Activated CD8-positive, alpha-beta T cell treated with anti-CD3 and anti-CD28 coated beads for 36 hours (primary cell): ENCODE results near the gene UBIAD1. TPM values are rescaled to one million over a fixed set of nuclear protein-coding genes. Genes with fewer than 3 reads are reported as not detected.

Experiments
- ATAC-seq: fragments of 200-7000 bp; cut with Tn5 transposase; one replicate; pipeline ENCODE4 v1.10.0; 2021; ENCODE audit warnings: mild to moderate bottlenecking, moderate library complexity
- CTCF ChIA-PET: fragments of 350-600 bp; sonication (Branson Sonifier 250); formaldehyde crosslinking; loops from one replicate; lab custom pipeline; 2021; ENCODE audit warnings: antibody characterized with exemption; lab: Charles Lee
- POLR2A ChIA-PET: fragments of 350-600 bp; sonication (Branson Sonifier 250); formaldehyde crosslinking; loops from one replicate; lab custom pipeline; 2021; ENCODE audit warnings: antibody characterized with exemption; lab: Charles Lee
- DNase-seq: peaks from one replicate; pipeline ENCODE4 v3.0.0-alpha.2; 2020
- H3K27ac Mint-ChIP-seq: one replicate; pipeline ENCODE4 v1.8.0; 2021; ENCODE audit warnings: mild to moderate bottlenecking, mixed read lengths
- H3K27me3 Mint-ChIP-seq: one replicate; pipeline ENCODE4 v1.8.0; 2021; ENCODE audit warnings: mixed read lengths
- H3K36me3 Mint-ChIP-seq: one replicate; pipeline ENCODE4 v1.8.0; 2021; ENCODE audit warnings: low read depth, mixed read lengths
- H3K4me1 Mint-ChIP-seq: one replicate; pipeline ENCODE4 v1.8.0; 2021; ENCODE audit warnings: low read depth, mixed read lengths
- H3K4me3 Mint-ChIP-seq: one replicate; pipeline ENCODE4 v1.8.0; 2021; ENCODE audit warnings: mild to moderate bottlenecking, moderate library complexity, mixed read lengths
- H3K9me3 Mint-ChIP-seq: one replicate; pipeline ENCODE4 v1.8.0; 2021; ENCODE audit warnings: mixed read lengths
- CTCF ChIP-seq: fragments of 200-600 bp; IDR thresholded peaks from one replicate; pipeline ENCODE4 v1.8.0; 2022; ENCODE audit warnings: antibody characterized with exemption, mild to moderate bottlenecking
- intact Hi-C: fragments of 100-400 bp; cut with micrococcal nuclease; formaldehyde crosslinking; loops from one replicate; pipeline ENCODE4 v1.10.0; 2022
- total RNA-seq, 2 experiments: library from RNA; stranded (reverse); gene quantifications; one replicate each; pipeline ENCODE4 v1.2.3, GENCODE V29; 2021

The UBIAD1 gene
- total RNA-seq, 2 experiments from 2014 or later = 24.0 to 26.2 TPM

GRCh38 chr1:11316701-11317100 is 43.7 kb downstream of the UBIAD1 start:
- ChIA-PET CTCF (interaction anchor here (0.6 kb wide), 1 partner anchor 279 kb away, joined by 3 read pairs; no protein-coding TSS in a partner anchor), POLR2A (no interaction called here)
- intact Hi-C loops = no loop called here
- Mint-ChIP-seq H3K27ac (no peak overlapping the region), H3K9me3 (no peaks in the 10 kb centered on the region), H3K4me1 (peaks cover 7% of the 10 kb centered on the region), H3K27me3 (no peaks in the 10 kb centered on the region), H3K36me3 (no peaks in the 10 kb centered on the region), H3K4me3 (no peak overlapping the region)
- ATAC-seq (no peak), DNase-seq (no peak)
- TF ChIP-seq CTCF = no peak

GRCh38 chr1:11318982-11319381 is 46.0 kb downstream of the UBIAD1 start:
- H3K4me3 Mint-ChIP-seq = no peak overlapping the region
- CTCF ChIA-PET = interaction anchor here (1.8 kb wide), 1 partner anchor 14 kb away, joined by 7 read pairs; no protein-coding TSS in a partner anchor
- no peak for DNase-seq
- POLR2A ChIA-PET = no interaction called here
- H3K4me1 Mint-ChIP-seq = peaks cover 3% of the 10 kb centered on the region
- no peaks in the 10 kb centered on the region for H3K9me3 Mint-ChIP-seq
- no peak overlapping the region for H3K27ac Mint-ChIP-seq
- no peak for ATAC-seq
- no peak for TF ChIP-seq CTCF
- H3K36me3 Mint-ChIP-seq = no peaks in the 10 kb centered on the region
- H3K27me3 Mint-ChIP-seq = no peaks in the 10 kb centered on the region
- intact Hi-C loops = no loop called here

- CTCF ChIA-PET = interaction anchor here (0.8 to 1.8 kb wide), 9 partner anchors 8 to 330 kb away, joined by 3 to 7 read pairs (median 4); no protein-coding TSS in a partner anchor
- DNase-seq = peak; percentile 70
- POLR2A ChIA-PET = interaction anchor here (1.1 kb wide), 1 partner anchor 47 kb away, joined by 3 read pairs; no protein-coding TSS in a partner anchor
- no peaks in the 10 kb centered on the region for H3K36me3 Mint-ChIP-seq
- H3K9me3 Mint-ChIP-seq = no peaks in the 10 kb centered on the region
- TF ChIP-seq CTCF = peak; percentile 82
- H3K4me1 Mint-ChIP-seq = peaks cover 3% of the 10 kb centered on the region
- no peak overlapping the region for H3K27ac Mint-ChIP-seq
- H3K4me3 Mint-ChIP-seq = no peak overlapping the region
- H3K27me3 Mint-ChIP-seq = no peaks in the 10 kb centered on the region
- intact Hi-C loops = no loop called here
- ATAC-seq = peak; percentile 61
Observed at GRCh38 chr1:11320153-11320936, 47.3 kb downstream of the UBIAD1 start.

GRCh38 chr1:11321656-11322491 is 48.9 kb downstream of the UBIAD1 start:
- TF ChIP-seq CTCF = no peak
- no peak for ATAC-seq
- Mint-ChIP-seq H3K4me1 (peaks cover 3% of the 10 kb centered on the region), H3K27me3 (no peaks in the 10 kb centered on the region), H3K27ac (no peak overlapping the region), H3K9me3 (no peaks in the 10 kb centered on the region), H3K4me3 (no peak overlapping the region), H3K36me3 (no peaks in the 10 kb centered on the region)
- POLR2A ChIA-PET = interaction anchor here (1.2 kb wide), 1 partner anchor 13 kb away, joined by 4 read pairs; no protein-coding TSS in a partner anchor
- intact Hi-C loops = no loop called here
- CTCF ChIA-PET = interaction anchor here (1.0 to 1.7 kb wide), 3 partner anchors 43 to 324 kb away, joined by 3 to 5 read pairs (median 4); no protein-coding TSS in a partner anchor
- DNase-seq = no peak
